Panc1 (cell line): ENCODE results near the gene ATP5ME. TPM values are rescaled to one million over a fixed set of nuclear protein-coding genes. Genes with fewer than 3 reads are reported as not detected.
"Not testable (repeated sequence)": the region's sequence is repeated elsewhere in the genome, so short reads cannot be mapped to it uniquely, and the experiment has no call there.

Experiments
- ATAC-seq: fragments of 200-7000 bp; cut with Tn5 transposase; 2 replicates; pipeline ENCODE4 v1.9.1; 2020; ENCODE audit warnings: mild to moderate bottlenecking, moderate library complexity
- BruUV-seq: library from RNA; stranded (reverse); fragments of 400-500 nt; replicated peaks from 2 replicates; lab custom pipeline; 2021; lab: Mats Ljungman, UMichigan
- CTCF ChIA-PET: fragments of 300-600 bp; sonication (Branson Sonifier 250); formaldehyde crosslinking; loops from one replicate; lab custom pipeline; 2022; ENCODE audit warnings: antibody characterized with exemption; lab: Charles Lee
- POLR2A ChIA-PET: fragments of 300-600 bp; sonication (Branson Sonifier 250); formaldehyde crosslinking; loops from one replicate; lab custom pipeline; 2022; ENCODE audit warnings: antibody characterized with exemption; lab: Charles Lee
- DNase-seq: peaks from one replicate; pipeline ENCODE4 v3.0.0-alpha.2; 2010; ENCODE audit warnings: low read depth, low spot score
- H3K27ac ChIP-seq: 2 replicates; pipeline ENCODE4 v1.5.1; 2011; ENCODE audit warnings: mild to moderate bottlenecking, low read length, inconsistent platforms
- H3K27me3 ChIP-seq: fragments of 200-500 bp; sonication (Bioruptor generic); 2 replicates; pipeline ENCODE4 v1.6.0; 2014; ENCODE audit warnings: low read length, inconsistent platforms; ENCODE audit not compliant: control insufficient read depth, insufficient read depth
- H3K36me3 ChIP-seq: fragments of 200-500 bp; sonication (Bioruptor generic); 2 replicates; pipeline ENCODE4 v1.5.1; 2014; ENCODE audit warnings: inconsistent platforms, mild to moderate bottlenecking, low read length, moderate library complexity; ENCODE audit not compliant: control insufficient read depth, insufficient read depth
- H3K4me1 ChIP-seq: 2 replicates; pipeline ENCODE4 v1.5.1; 2011; ENCODE audit warnings: inconsistent platforms, mild to moderate bottlenecking, low read length, moderate library complexity; ENCODE audit not compliant: control insufficient read depth, insufficient read depth
- H3K4me3 ChIP-seq, 2 experiments: 2 replicates each; pipeline ENCODE4 v1.5.1; 2011 to 2012; ENCODE audit warnings: low read depth in 2 of 2, low read length in 2 of 2, mild to moderate bottlenecking in 2 of 2, inconsistent platforms in 1 of 2, moderate library complexity in 1 of 2
- H3K9me3 ChIP-seq: fragments of 200-500 bp; sonication (Bioruptor generic); 2 replicates; pipeline ENCODE4 v1.5.1; 2014; ENCODE audit warnings: low read depth, mild to moderate bottlenecking, inconsistent platforms, low read length, moderate library complexity; ENCODE audit not compliant: control insufficient read depth, insufficient read depth
- CTCF ChIP-seq: fragments of 450-650 bp; IDR thresholded peaks from 2 replicates; pipeline ENCODE4 v1.5.1; 2017; ENCODE audit warnings: mild to moderate bottlenecking
- POLR2AphosphoS5 ChIP-seq: IDR thresholded peaks from 2 replicates; pipeline ENCODE4 v1.6.1; 2012; ENCODE audit warnings: mild to moderate bottlenecking, low read depth, low read length, moderate library complexity
- REST ChIP-seq, 2 experiments: IDR thresholded peaks; 2 replicates each; pipeline ENCODE4 v1.6.1; 2011 to 2012; ENCODE audit warnings: low read depth in 2 of 2, control low read depth in 1 of 2, low read length in 1 of 2, mild to moderate bottlenecking in 1 of 2, moderate library complexity in 1 of 2; ENCODE audit not compliant: insufficient read depth in 1 of 2
- SIN3A ChIP-seq: IDR thresholded peaks from 2 replicates; pipeline ENCODE4 v1.6.1; 2012; ENCODE audit warnings: low read depth, mild to moderate bottlenecking, low read length, moderate library complexity, borderline replicate concordance; ENCODE audit not compliant: insufficient read depth
- TCF7L2 ChIP-seq: IDR thresholded peaks from 2 replicates; pipeline ENCODE4 v1.6.1; 2011; ENCODE audit warnings: mild to moderate bottlenecking, low read depth, low read length, inconsistent platforms
- in situ Hi-C: cut with HindIII; loops from 2 replicates; pipeline ENCODE4 v1.10.0; 2016; ENCODE audit warnings: low sequenced_read_pairs, low pct_unique_long_range_greater_than_20kb
- intact Hi-C: fragments of 100-400 bp; cut with micrococcal nuclease; formaldehyde crosslinking; loops from one replicate; pipeline ENCODE4 v1.10.0; 2022; ENCODE audit not compliant: unreplicated experiment
- total RNA-seq: library from RNA; stranded (reverse); gene quantifications from one replicate; pipeline ENCODE4 v1.2.1, GENCODE V29; 2021; ENCODE audit not compliant: unreplicated experiment

The ATP5ME gene
- total RNA-seq, 1 experiment from 2014 or later, result 257 TPM

- Histone ChIP-seq H3K4me3 (no peak overlapping the region), H3K27ac (no peak overlapping the region), H3K36me3 (no peaks in the 10 kb centered on the region), H3K27me3 (no peaks in the 10 kb centered on the region), H3K4me1 (no peaks in the 10 kb centered on the region), H3K9me3 (no peaks in the 10 kb centered on the region)
- DNase-seq, result no peak
- ChIA-PET POLR2A (no interaction called here), CTCF (no interaction called here)
- intact Hi-C loops (no loop called here), in situ Hi-C loops (no loop called here)
- BruUV-seq, result no TSS peak
- ATAC-seq, result no peak
- no peak for TF ChIP-seq CTCF
- TF ChIP-seq POLR2AphosphoS5, result no peak
- TF ChIP-seq REST (IDR thresholded peaks at IDR 0.05; ENCODE audit: insufficient read depth in 1 of 2, low read depth in 2 of 2, low read length in 1 of 2), result no peak
- TF ChIP-seq TCF7L2, result no peak
- no peak for TF ChIP-seq SIN3A
Observed at GRCh38 chr4:646460-646859, 27.6 kb downstream of the ATP5ME start.

GRCh38 chr4:642366-642765, 31.7 kb downstream of the ATP5ME start:
- H3K27me3 ChIP-seq, BruUV-seq, ATAC-seq, DNase-seq, POLR2A ChIA-PET, H3K27ac ChIP-seq, intact Hi-C loops, H3K36me3 ChIP-seq, H3K9me3 ChIP-seq, CTCF ChIA-PET, H3K4me1 ChIP-seq, H3K4me3 ChIP-seq, in situ Hi-C loops: not testable (repeated sequence)

- ChIA-PET CTCF (no interaction called here), POLR2A (no interaction called here)
- in situ Hi-C loops, result no loop called here
- no peaks in the 10 kb centered on the region for H3K9me3 ChIP-seq
- H3K4me3 ChIP-seq, result no peak overlapping the region
- no peak overlapping the region for H3K27ac ChIP-seq
- no peak for TF ChIP-seq SIN3A
- no peak for TF ChIP-seq CTCF
- no peak for TF ChIP-seq TCF7L2
- H3K36me3 ChIP-seq, result no peaks in the 10 kb centered on the region
- BruUV-seq, result no TSS peak
- intact Hi-C loops, result no loop called here
- no peaks in the 10 kb centered on the region for H3K4me1 ChIP-seq
- no peaks in the 10 kb centered on the region for H3K27me3 ChIP-seq
- ATAC-seq (no peak), DNase-seq (no peak)
Observed at GRCh38 chr4:637536-638280, 36.4 kb downstream of the ATP5ME start.
